Liver (tissue), 9 donors: Measurements from ENCODE around the gene MICOS13. TPM values are rescaled to one million over a fixed set of nuclear protein-coding genes. Genes with fewer than 3 reads are reported as not detected.

Experiments
- DNase-seq: peaks from one replicate; pipeline ENCODE4 v3.0.0-alpha.2; 2017; ENCODE audit warnings: low spot score
- H3K27ac ChIP-seq, 2 donors: one replicate each; pipeline ENCODE4 v1.7.0; 2013; ENCODE audit warnings: inconsistent platforms in 2 of 2, low read length in 2 of 2, control low read depth in 1 of 2, low read depth in 1 of 2, mild to moderate bottlenecking in 1 of 2
- H3K27me3 ChIP-seq, 4 donors: one replicate each; pipeline versions ENCODE4 v1.6.1 to v1.7.0; 2013; ENCODE audit warnings: low read length in 3 of 4, inconsistent platforms in 1 of 4, mild to moderate bottlenecking in 1 of 4, moderate library complexity in 1 of 4; ENCODE audit not compliant: control insufficient read depth in 4 of 4, insufficient read depth in 4 of 4
- H3K36me3 ChIP-seq, 4 donors: one replicate each; pipeline versions ENCODE4 v1.6.1 to v1.7.0; 2013; ENCODE audit warnings: low read length in 3 of 4, mild to moderate bottlenecking in 3 of 4, low read depth in 1 of 4, moderate library complexity in 1 of 4; ENCODE audit not compliant: control insufficient read depth in 4 of 4, insufficient read depth in 3 of 4
- H3K4me1 ChIP-seq, 4 donors: one replicate each; pipeline versions ENCODE4 v1.6.1 to v1.7.0; 2013; ENCODE audit warnings: low read length in 3 of 4, mild to moderate bottlenecking in 3 of 4, moderate library complexity in 1 of 4; ENCODE audit not compliant: control insufficient read depth in 4 of 4, insufficient read depth in 4 of 4
- H3K4me3 ChIP-seq, 3 donors: one replicate each; pipeline versions ENCODE4 v1.6.1 to v1.7.0; 2013; ENCODE audit warnings: low read length in 3 of 3, control low read depth in 1 of 3, low read depth in 1 of 3, mild to moderate bottlenecking in 1 of 3
- H3K9ac ChIP-seq, 2 donors: one replicate each; pipeline ENCODE4 v1.7.0; 2013; ENCODE audit warnings: low read length in 2 of 2, mild to moderate bottlenecking in 2 of 2, moderate library complexity in 2 of 2, control low read depth in 1 of 2, low read depth in 1 of 2
- H3K9me3 ChIP-seq, 4 donors: one replicate each; pipeline versions ENCODE4 v1.6.1 to v1.7.0; 2013; ENCODE audit warnings: low read length in 3 of 4; ENCODE audit not compliant: control insufficient read depth in 4 of 4
- FOXA1 ChIP-seq: IDR thresholded peaks from 2 replicates; pipeline ENCODE4 v1.6.1; 2016; ENCODE audit warnings: antibody characterized with exemption
- GABPA ChIP-seq, 2 donors: IDR thresholded peaks in 1 of 2; conservative IDR thresholded peaks in 1 of 2; 2 replicates each; pipeline ENCODE4 v1.6.1; 2016; ENCODE audit warnings: antibody characterized with exemption in 2 of 2, mild to moderate bottlenecking in 1 of 2, moderate library complexity in 1 of 2
- HNF4A ChIP-seq, 2 donors: conservative IDR thresholded peaks; 2 replicates each; pipeline ENCODE4 v1.6.1; 2016; ENCODE audit warnings: antibody characterized with exemption in 2 of 2, mild to moderate bottlenecking in 2 of 2
- NR2F2 ChIP-seq: IDR thresholded peaks from 2 replicates; pipeline ENCODE4 v1.6.1; 2016; ENCODE audit warnings: antibody characterized with exemption
- RAD21 ChIP-seq, 2 donors: IDR thresholded peaks; 2 replicates each; pipeline ENCODE4 v1.6.1; 2016; ENCODE audit warnings: antibody characterized with exemption in 2 of 2, mild to moderate bottlenecking in 2 of 2
- RXRA ChIP-seq, 2 donors: IDR thresholded peaks; 2 replicates each; pipeline ENCODE4 v1.6.1; 2017 to 2018; ENCODE audit warnings: antibody characterized with exemption in 2 of 2, mild to moderate bottlenecking in 1 of 2
- SP1 ChIP-seq: IDR thresholded peaks from 2 replicates; pipeline ENCODE4 v1.6.1; 2018; ENCODE audit warnings: antibody characterized with exemption, mild to moderate bottlenecking
- YY1 ChIP-seq: IDR thresholded peaks from 2 replicates; pipeline ENCODE4 v1.6.1; 2016; ENCODE audit warnings: antibody characterized with exemption, mild to moderate bottlenecking
- WGBS: extraction: QIAGEN DNeasy Blood & Tissue Kit; methylation state at CpG from one replicate; pipeline ENCODE4 v1.1.7; 2013; 5-methylcytosine and 5-hydroxymethylcytosine counted together
- polyA plus RNA-seq, 2 donors: library from polyadenylated mRNA; stranded (reverse) in 1 of 2; unstranded in 1 of 2; fragments of 200-250 nt in 1 of 2; fragments of >200 nt in 1 of 2; fragmentation: Nextera tagmentation in 1 of 2; extraction: Ambion mirVana in 1 of 2; gene quantifications; one replicate each; pipeline versions ENCODE4 v1.2.1 to v1.2.3, GENCODE V29; 2013 to 2015
- total RNA-seq, 2 donors: library from RNA; depleted of rRNA; stranded (reverse); fragments of >200 nt; gene quantifications; one replicate each; pipeline ENCODE4 v1.2.3, GENCODE V29; 2014
- TF ChIP-seq, protein P1 (sequence below): fragments of 150-350 bp; IDR thresholded peaks from 2 replicates; pipeline ENCODE4 v1.5.1; 2017; ENCODE audit warnings: improper control_type of control experiment, low read depth, low read length; ENCODE audit not compliant: missing input control
- TF ChIP-seq, protein P2 (sequence below): IDR thresholded peaks from 2 replicates; pipeline ENCODE4 v1.6.1; 2016; ENCODE audit warnings: antibody characterized with exemption
- TF ChIP-seq, protein P3 (sequence below): IDR thresholded peaks from 2 replicates; pipeline ENCODE4 v1.6.1; 2016; ENCODE audit warnings: antibody characterized with exemption
- TF ChIP-seq, protein P4 (sequence below): IDR thresholded peaks from 2 replicates; pipeline ENCODE4 v1.6.1; 2016; ENCODE audit warnings: antibody characterized with exemption, mild to moderate bottlenecking
- TF ChIP-seq, protein P5 (sequence below): IDR thresholded peaks from 2 replicates; pipeline ENCODE4 v1.6.1; 2016; ENCODE audit warnings: antibody characterized with exemption
- donor health status: healthy.
- donor health status: healthy.
- donor health status: healthy.
- donor health status: healthy.
- donor health status: healthy.

MICOS13 gene
- total and polyA plus RNA-seq, 4 donors: 11.5 to 84.0 (median 30.8) TPM

DNA sequence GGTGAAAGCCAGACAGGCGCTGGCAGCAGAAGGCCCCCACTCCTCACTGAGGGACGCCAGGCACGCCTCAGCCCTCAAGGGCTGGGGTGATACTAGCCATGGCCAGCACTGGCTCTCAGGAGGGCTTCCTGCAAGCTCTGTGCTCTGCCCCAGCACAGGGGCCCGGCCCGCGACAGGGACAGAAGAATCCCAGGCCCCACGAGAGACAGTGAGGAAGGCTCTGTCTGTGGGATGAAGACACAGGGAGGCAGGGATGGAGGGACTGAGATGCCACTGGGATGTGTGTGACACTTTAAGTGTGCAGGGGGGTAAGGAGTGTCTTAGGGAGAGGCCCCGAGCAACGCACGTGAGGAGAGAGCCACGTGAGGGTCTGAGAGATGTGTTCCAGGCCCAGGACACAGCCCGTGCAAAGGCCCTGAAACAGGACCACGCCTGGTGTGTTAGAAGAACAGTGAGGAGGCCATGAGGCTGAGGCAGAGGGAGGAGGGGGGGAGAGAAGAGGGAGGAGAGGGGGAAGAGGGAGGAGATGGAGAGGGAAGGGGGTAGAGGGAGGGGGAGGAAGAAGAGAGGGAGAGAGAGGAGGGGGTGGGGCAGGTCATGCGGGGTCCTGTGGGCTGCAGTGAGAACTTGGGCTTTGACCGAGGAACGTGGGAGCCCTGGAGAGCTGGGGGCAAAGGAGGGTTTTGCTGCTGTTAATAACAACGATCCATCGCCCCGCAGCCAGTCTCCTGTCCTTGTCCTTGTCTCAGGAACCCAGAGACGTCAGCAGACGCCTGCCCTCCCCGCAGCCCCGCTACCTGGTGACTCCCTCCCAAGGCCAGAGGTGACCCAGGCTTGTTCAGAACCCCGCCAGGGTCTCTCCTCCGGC is 16.9 kb upstream of the MICOS13 start:
- Histone ChIP-seq H3K4me3 (no peak overlapping the region), H3K9ac (no peak overlapping the region), H3K9me3 (no peaks in the 10 kb centered on the region), H3K27ac (no peak overlapping the region), H3K4me1 (peaks cover 0 to 2% (median 1%) of the 10 kb centered on the region in 4 donors), H3K36me3 (peaks cover 15 to 65% (median 27%) of the 10 kb centered on the region in 4 donors), H3K27me3 (no peaks in the 10 kb centered on the region)
- TF ChIP-seq FOXA1 (no peak), YY1 (no peak), RXRA (IDR thresholded peaks at IDR 0.05) (no peak), GABPA (IDR thresholded peaks at IDR 0.05 in 1 of 2, conservative IDR thresholded peaks at IDR 0.05 in 1 of 2) (no peak), RAD21 (IDR thresholded peaks at IDR 0.05) (no peak), HNF4A (conservative IDR thresholded peaks at IDR 0.05) (no peak), SP1 (no peak), NR2F2 (no peak)
- TF ChIP-seq, protein P1, sequence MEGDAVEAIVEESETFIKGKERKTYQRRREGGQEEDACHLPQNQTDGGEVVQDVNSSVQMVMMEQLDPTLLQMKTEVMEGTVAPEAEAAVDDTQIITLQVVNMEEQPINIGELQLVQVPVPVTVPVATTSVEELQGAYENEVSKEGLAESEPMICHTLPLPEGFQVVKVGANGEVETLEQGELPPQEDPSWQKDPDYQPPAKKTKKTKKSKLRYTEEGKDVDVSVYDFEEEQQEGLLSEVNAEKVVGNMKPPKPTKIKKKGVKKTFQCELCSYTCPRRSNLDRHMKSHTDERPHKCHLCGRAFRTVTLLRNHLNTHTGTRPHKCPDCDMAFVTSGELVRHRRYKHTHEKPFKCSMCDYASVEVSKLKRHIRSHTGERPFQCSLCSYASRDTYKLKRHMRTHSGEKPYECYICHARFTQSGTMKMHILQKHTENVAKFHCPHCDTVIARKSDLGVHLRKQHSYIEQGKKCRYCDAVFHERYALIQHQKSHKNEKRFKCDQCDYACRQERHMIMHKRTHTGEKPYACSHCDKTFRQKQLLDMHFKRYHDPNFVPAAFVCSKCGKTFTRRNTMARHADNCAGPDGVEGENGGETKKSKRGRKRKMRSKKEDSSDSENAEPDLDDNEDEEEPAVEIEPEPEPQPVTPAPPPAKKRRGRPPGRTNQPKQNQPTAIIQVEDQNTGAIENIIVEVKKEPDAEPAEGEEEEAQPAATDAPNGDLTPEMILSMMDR: no peak
- TF ChIP-seq, protein P2, sequence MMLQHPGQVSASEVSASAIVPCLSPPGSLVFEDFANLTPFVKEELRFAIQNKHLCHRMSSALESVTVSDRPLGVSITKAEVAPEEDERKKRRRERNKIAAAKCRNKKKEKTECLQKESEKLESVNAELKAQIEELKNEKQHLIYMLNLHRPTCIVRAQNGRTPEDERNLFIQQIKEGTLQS: no peak
- TF ChIP-seq, protein P3, sequence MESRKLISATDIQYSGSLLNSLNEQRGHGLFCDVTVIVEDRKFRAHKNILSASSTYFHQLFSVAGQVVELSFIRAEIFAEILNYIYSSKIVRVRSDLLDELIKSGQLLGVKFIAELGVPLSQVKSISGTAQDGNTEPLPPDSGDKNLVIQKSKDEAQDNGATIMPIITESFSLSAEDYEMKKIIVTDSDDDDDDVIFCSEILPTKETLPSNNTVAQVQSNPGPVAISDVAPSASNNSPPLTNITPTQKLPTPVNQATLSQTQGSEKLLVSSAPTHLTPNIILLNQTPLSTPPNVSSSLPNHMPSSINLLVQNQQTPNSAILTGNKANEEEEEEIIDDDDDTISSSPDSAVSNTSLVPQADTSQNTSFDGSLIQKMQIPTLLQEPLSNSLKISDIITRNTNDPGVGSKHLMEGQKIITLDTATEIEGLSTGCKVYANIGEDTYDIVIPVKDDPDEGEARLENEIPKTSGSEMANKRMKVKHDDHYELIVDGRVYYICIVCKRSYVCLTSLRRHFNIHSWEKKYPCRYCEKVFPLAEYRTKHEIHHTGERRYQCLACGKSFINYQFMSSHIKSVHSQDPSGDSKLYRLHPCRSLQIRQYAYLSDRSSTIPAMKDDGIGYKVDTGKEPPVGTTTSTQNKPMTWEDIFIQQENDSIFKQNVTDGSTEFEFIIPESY: no peak
- TF ChIP-seq, protein P4, sequence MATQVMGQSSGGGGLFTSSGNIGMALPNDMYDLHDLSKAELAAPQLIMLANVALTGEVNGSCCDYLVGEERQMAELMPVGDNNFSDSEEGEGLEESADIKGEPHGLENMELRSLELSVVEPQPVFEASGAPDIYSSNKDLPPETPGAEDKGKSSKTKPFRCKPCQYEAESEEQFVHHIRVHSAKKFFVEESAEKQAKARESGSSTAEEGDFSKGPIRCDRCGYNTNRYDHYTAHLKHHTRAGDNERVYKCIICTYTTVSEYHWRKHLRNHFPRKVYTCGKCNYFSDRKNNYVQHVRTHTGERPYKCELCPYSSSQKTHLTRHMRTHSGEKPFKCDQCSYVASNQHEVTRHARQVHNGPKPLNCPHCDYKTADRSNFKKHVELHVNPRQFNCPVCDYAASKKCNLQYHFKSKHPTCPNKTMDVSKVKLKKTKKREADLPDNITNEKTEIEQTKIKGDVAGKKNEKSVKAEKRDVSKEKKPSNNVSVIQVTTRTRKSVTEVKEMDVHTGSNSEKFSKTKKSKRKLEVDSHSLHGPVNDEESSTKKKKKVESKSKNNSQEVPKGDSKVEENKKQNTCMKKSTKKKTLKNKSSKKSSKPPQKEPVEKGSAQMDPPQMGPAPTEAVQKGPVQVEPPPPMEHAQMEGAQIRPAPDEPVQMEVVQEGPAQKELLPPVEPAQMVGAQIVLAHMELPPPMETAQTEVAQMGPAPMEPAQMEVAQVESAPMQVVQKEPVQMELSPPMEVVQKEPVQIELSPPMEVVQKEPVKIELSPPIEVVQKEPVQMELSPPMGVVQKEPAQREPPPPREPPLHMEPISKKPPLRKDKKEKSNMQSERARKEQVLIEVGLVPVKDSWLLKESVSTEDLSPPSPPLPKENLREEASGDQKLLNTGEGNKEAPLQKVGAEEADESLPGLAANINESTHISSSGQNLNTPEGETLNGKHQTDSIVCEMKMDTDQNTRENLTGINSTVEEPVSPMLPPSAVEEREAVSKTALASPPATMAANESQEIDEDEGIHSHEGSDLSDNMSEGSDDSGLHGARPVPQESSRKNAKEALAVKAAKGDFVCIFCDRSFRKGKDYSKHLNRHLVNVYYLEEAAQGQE: no peak
- TF ChIP-seq, protein P5, sequence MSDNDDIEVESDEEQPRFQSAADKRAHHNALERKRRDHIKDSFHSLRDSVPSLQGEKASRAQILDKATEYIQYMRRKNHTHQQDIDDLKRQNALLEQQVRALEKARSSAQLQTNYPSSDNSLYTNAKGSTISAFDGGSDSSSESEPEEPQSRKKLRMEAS: no peak
- WGBS: 90% methylated on average over 25 of the region's 25 CpGs
- DNase-seq: no peak
